WTC11 (cell line): ENCODE measurements around the gene NME2.

Experiments used
- ARID4B ChIP-seq: sonication (generic); formaldehyde crosslinking; IDR thresholded peaks from 2 replicates; pipeline ENCODE4 v1.8.0; 2023; ENCODE audit warnings: missing genetic modification reagents, mild to moderate bottlenecking, borderline replicate concordance
- CBFB ChIP-seq: sonication (generic); formaldehyde crosslinking; IDR thresholded peaks from 2 replicates; pipeline ENCODE4 v1.8.1; 2022; ENCODE audit warnings: mild to moderate bottlenecking, low read depth, missing genetic modification reagents
- CTCF ChIP-seq: fragments of 200-600 bp; IDR thresholded peaks from 2 replicates; pipeline ENCODE4 v1.8.0; 2022; ENCODE audit warnings: antibody characterized with exemption
- E2F5 ChIP-seq: sonication (generic); formaldehyde crosslinking; IDR thresholded peaks from 2 replicates; pipeline ENCODE4 v1.8.1; 2022; ENCODE audit warnings: mild to moderate bottlenecking, moderate library complexity, missing genetic modification reagents
- ERG ChIP-seq: fragments of 250-450 bp; sonication (Bioruptor Pico); IDR thresholded peaks from 2 replicates; pipeline ENCODE4 v1.8.0; 2021; ENCODE audit warnings: mild to moderate bottlenecking
- ESRRA ChIP-seq: sonication (generic); formaldehyde crosslinking; IDR thresholded peaks from 2 replicates; pipeline ENCODE4 v1.8.1; 2022; ENCODE audit warnings: mild to moderate bottlenecking, missing genetic modification reagents, borderline replicate concordance
- MLX ChIP-seq: sonication (generic); formaldehyde crosslinking; IDR thresholded peaks from 2 replicates; pipeline ENCODE4 v1.8.1; 2023; ENCODE audit warnings: mild to moderate bottlenecking, missing genetic modification reagents, moderate library complexity
- TCF7 ChIP-seq: sonication (generic); formaldehyde crosslinking; IDR thresholded peaks from 2 replicates; pipeline ENCODE4 v1.8.0; 2022; ENCODE audit warnings: mild to moderate bottlenecking, low read depth, missing genetic modification reagents, moderate library complexity
- USF1 ChIP-seq: sonication (generic); formaldehyde crosslinking; IDR thresholded peaks from 2 replicates; pipeline ENCODE4 v1.8.0; 2022; ENCODE audit warnings: mild to moderate bottlenecking, missing genetic modification reagents
- ZNF263 ChIP-seq: sonication (generic); formaldehyde crosslinking; IDR thresholded peaks from 2 replicates; pipeline ENCODE4 v1.8.1; 2022; ENCODE audit warnings: low read depth, mild to moderate bottlenecking, moderate library complexity, missing genetic modification reagents

GRCh38 chr17:51189162-51189561 is 23.0 kb downstream of the NME2 start:
- TF ChIP-seq USF1 (CRISPR knock-in tag): no peak
- TF ChIP-seq MLX (CRISPR knock-in tag): no peak
- TF ChIP-seq CTCF: no peak
- TF ChIP-seq E2F5 (CRISPR knock-in tag): no peak
- TF ChIP-seq ESRRA (CRISPR knock-in tag): no peak
- no peak for TF ChIP-seq ARID4B (CRISPR knock-in tag)
- TF ChIP-seq TCF7: no peak
- TF ChIP-seq CBFB: no peak
- no peak for TF ChIP-seq ZNF263 (CRISPR knock-in tag)
- TF ChIP-seq ERG (CRISPR knock-in tag): no peak
